GM12874 (cell line): ENCODE data around the gene CCT2.

Source experiments
- CTCF ChIP-seq: IDR thresholded peaks from 2 replicates; pipeline ENCODE4 v1.5.1; 2011; ENCODE audit warnings: low read depth, mild to moderate bottlenecking, control low read depth, low read length, moderate library complexity; ENCODE audit not compliant: insufficient read depth

The CCT2 gene

GRCh38 chr12:69645031-69645430 lies 59.8 kb downstream of the CCT2 start:
- TF ChIP-seq CTCF: no peak

- no peak for TF ChIP-seq CTCF
Observed at GRCh38 chr12:69647178-69647577, 61.9 kb downstream of the CCT2 start.

GRCh38 chr12:69648476-69648875 lies 63.2 kb downstream of the CCT2 start:
- no peak for TF ChIP-seq CTCF

GRCh38 chr12:69649529-69649928 lies 64.3 kb downstream of the CCT2 start:
- no peak for TF ChIP-seq CTCF
